ENCODE results near the gene CD6. TPM values are rescaled to one million over a fixed set of nuclear protein-coding genes. Genes with fewer than 3 reads are reported as not detected.

The CD6 gene
- total RNA-seq, 6 experiments from 2014 or later = 0.29 to 2.4 (median 0.52) TPM

- no peak overlapping the region for H3K4me3 ChIP-seq
- no peaks in the 10 kb centered on the region for H3K36me3 ChIP-seq
- no peaks in the 10 kb centered on the region for H3K27me3 ChIP-seq
- intact Hi-C loops (cut with DNase I) = no loop called here
- no peak for ATAC-seq
- no peaks in the 10 kb centered on the region for H3K4me1 ChIP-seq
- no peak overlapping the region for H3K27ac ChIP-seq
- TF ChIP-seq POLR2A (IDR thresholded peaks at IDR 0.05) (no peak), CTCF (IDR thresholded peaks at IDR 0.05) (no peak)
- WGBS (ENCODE audit: insufficient coverage, low coverage, low lambda C conversion rate, missing lambda C conversion rate) = 69% methylated on average over 13 of the region's 14 CpGs
- DNase-seq = no peak
- no peaks in the 10 kb centered on the region for H3K9me3 ChIP-seq
These were observed 53.7 kb downstream of the CD6 start for GRCh38 chr11:61024938-61025820.

- intact Hi-C loops (cut with DNase I) = no loop called here
- no peaks in the 10 kb centered on the region for H3K4me1 ChIP-seq
- no peaks in the 10 kb centered on the region for H3K9me3 ChIP-seq
- H3K4me3 ChIP-seq = no peak overlapping the region
- TF ChIP-seq POLR2A (IDR thresholded peaks at IDR 0.05) = no peak
- no peak for TF ChIP-seq CTCF (IDR thresholded peaks at IDR 0.05)
- H3K36me3 ChIP-seq = no peaks in the 10 kb centered on the region
- 48% methylated on average over 4 of the region's 5 CpGs for WGBS (ENCODE audit: insufficient coverage, low coverage, low lambda C conversion rate, missing lambda C conversion rate)
- ATAC-seq = peak in 1 of 4 donors; percentile 5
- H3K27me3 ChIP-seq = no peaks in the 10 kb centered on the region
- no peak overlapping the region for H3K27ac ChIP-seq
- no peak for DNase-seq
These were observed 54.3 kb downstream of the CD6 start for GRCh38 chr11:61025821-61026120.

- Histone ChIP-seq H3K9me3 (no peaks in the 10 kb centered on the region), H3K27ac (no peak overlapping the region), H3K36me3 (no peaks in the 10 kb centered on the region), H3K4me1 (no peaks in the 10 kb centered on the region), H3K27me3 (no peaks in the 10 kb centered on the region), H3K4me3 (no peak overlapping the region)
- TF ChIP-seq CTCF (IDR thresholded peaks at IDR 0.05) (no peak), POLR2A (IDR thresholded peaks at IDR 0.05) (no peak)
- ATAC-seq = peak in 3 of 4 donors; percentile 4 to 23 (median 15)
- intact Hi-C loops (cut with DNase I) = no loop called here
- WGBS (ENCODE audit: insufficient coverage, low coverage, low lambda C conversion rate, missing lambda C conversion rate) = 39% methylated on average over 21 of the region's 28 CpGs
- no peak for DNase-seq
These were observed 54.9 kb downstream of the CD6 start for GRCh38 chr11:61026121-61027031.

GRCh38 chr11:61027141-61027840 lies 55.8 kb downstream of the CD6 start:
- Histone ChIP-seq H3K27me3 (no peaks in the 10 kb centered on the region), H3K27ac (no peak overlapping the region), H3K36me3 (no peaks in the 10 kb centered on the region), H3K4me1 (no peaks in the 10 kb centered on the region), H3K4me3 (no peak overlapping the region), H3K9me3 (no peaks in the 10 kb centered on the region)
- WGBS (ENCODE audit: insufficient coverage, low coverage, low lambda C conversion rate, missing lambda C conversion rate) = 47% methylated on average over 9 of the region's 17 CpGs
- TF ChIP-seq POLR2A (IDR thresholded peaks at IDR 0.05) = no peak
- TF ChIP-seq CTCF (IDR thresholded peaks at IDR 0.05) = no peak
- DNase-seq (no peak), ATAC-seq (no peak)
- intact Hi-C loops (cut with DNase I) = no loop called here

Data from right lobe of liver (tissue), 6 donors.